NCI-H2081 treated with DMSO at 0.1 percent for 48 hours (cell line): ENCODE measurements around the gene OSBPL5.
"Not testable (repeated sequence)": the region's sequence is repeated elsewhere in the genome, so short reads cannot be mapped to it uniquely, and the experiment has no call there.

ENCODE experiments used
- DNase-seq: peaks from one replicate; lab custom pipeline; 2025; lab: John Stamatoyannopoulos, UW

The OSBPL5 gene

DNA sequence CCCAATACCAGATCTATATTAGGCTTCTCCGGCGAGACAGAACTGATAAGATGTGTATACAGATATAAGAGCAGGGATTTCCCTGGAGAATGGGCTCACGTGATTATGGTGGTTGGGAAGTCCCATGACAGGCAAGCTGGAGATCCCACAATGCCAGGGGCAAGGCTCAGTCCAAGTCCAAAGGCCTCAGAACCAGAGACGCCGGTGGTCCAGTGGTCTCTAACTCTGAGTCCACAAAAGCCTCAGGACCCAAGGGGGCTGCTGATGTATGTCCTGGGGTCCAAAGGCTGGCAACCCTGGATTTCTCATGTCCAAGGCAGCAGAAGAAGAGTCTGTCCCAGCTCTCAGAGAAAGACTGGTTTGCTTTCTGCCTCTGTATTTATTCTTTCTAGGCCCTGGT, 15.8 kb upstream of the OSBPL5 start:
- no peak for DNase-seq

DNA sequence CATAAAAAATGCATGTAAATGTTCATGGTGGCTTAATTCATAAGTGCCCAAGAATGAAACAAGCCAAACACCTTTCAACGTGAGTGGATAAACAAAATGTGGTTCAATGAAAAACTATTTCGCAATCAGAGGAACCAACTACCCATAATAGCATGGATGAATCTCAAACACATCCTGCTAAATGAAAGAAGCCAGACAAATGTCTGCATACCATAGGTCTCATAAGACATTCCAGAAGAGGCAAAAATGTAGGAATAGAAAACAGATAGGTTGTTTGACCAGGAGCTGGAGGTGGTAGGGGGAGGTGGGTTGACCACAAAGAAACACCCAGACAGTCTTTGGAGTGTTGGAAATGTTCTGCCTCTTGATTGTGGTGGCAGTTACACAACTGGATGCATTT, 13.2 kb upstream of the OSBPL5 start:
- DNase-seq, result no peak

DNA sequence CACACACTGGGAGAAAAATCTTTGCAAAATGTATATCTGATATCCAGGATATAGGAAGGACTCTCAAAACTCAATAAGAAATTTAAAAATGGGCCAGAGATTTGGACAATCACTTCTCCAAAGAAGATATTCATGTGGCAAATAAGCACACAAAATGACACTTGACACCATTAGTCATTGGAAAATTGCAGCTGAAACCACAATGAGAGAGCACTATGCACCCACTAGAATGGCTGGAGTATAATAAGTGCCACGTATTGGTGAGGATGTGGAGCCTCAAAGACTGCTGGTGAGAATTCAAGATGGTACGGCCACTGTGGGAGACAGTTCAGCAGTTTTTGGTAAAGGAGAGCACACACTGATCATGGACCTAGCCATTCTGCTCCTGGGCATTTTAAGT, 12.8 kb upstream of the OSBPL5 start:
- no peak for DNase-seq

DNA sequence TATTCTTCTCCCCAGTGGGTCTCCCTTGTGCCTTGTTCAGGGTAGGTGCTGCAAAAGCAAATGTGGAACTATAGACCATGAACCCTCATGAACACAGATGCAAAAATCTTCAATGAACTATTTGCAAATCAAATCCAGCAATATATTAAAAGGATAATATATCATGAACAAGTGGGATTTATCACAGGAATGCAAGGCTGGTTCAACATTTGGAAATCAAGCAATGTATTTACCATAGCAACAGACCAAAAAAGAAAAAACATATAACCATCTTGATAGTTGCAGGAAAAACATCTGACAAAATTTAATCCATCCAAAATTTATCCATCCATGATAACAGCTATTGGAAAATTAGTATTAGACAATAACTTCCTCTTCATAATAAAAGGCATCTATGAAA, 11.4 kb upstream of the OSBPL5 start:
- DNase-seq, result no peak

DNA sequence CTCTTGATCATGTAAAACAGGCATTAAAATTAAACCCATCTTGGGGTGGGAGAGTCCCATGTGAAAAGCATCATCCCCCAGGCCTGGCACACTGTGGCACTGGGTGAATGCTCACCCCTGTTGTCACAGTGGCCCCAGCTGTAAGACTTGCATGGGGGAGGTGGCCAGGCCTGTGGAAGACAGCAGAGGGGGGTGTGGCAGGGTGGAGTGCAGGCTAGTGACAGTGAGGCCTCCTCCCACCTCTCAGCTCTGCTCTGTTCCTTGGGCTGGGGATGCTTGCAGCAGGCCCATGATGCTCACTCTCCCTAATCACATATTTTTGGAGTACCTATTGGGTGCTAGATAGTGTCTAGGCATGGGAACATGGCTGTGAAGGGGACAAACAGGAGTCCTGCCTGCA, 10.1 kb upstream of the OSBPL5 start:
- no peak for DNase-seq

DNA sequence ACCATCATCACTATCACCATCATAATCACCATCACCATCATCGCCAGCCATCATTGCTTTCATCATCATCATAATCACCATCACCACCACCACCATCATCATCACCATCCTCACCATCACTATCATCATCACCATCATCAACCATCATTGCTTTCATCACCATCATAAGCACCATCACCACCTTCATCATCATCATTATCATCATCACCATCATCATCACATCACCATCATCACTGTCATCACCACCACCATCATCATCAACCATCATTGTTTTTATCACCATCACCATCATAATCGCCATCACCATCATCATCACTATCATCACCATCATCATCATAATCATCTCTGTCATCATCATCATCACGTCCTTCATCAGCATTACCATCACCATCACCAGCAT, 9.3 kb upstream of the OSBPL5 start:
- no peak for DNase-seq

DNA sequence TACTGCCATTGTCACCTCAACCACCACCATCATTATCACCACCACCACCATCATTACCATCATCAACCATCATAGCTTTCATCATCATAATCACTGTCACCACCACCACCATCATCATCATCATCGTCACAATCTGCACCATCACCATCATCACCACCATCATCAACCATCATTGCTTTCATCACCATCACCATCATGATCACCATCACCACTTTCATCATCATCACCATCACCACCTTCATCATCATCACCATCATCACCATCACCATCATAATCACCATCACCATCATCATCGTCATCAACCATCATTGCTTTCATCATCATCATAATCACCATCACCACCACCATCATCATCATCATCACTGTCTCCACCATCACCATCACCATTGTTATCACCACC, 8.7 kb upstream of the OSBPL5 start:
- no peak for DNase-seq

DNA sequence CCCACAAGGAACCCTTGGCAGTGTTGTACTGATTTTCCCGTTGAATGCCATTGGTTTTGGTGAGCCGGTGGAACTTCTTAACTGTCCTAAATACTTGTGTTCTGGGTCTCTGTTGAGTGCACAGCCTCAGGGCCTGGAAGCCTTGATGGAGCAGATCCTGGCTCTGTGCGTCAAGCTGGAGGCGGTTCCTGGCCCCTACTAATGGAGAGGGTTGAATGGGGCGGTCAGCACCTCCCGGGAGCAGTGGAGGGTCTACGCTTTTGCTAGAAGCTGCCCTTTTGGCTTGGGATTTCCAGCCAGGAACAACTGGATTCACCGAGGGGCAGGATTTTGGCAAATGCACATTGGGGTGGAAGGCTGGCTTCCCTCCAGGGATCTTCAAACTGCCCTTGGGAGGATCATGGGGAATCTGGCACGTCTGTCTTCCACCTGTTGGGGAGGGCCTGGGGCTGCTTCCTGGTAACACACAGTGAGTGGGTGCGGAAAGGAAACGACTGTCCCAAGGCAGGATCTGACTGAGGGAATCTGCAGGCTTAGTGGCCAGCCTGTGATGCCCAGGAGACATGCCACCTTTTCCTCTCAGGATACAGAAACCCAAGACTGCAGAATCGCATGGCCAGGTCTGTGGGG, 6.9 kb upstream of the OSBPL5 start:
- DNase-seq, result no peak

DNA sequence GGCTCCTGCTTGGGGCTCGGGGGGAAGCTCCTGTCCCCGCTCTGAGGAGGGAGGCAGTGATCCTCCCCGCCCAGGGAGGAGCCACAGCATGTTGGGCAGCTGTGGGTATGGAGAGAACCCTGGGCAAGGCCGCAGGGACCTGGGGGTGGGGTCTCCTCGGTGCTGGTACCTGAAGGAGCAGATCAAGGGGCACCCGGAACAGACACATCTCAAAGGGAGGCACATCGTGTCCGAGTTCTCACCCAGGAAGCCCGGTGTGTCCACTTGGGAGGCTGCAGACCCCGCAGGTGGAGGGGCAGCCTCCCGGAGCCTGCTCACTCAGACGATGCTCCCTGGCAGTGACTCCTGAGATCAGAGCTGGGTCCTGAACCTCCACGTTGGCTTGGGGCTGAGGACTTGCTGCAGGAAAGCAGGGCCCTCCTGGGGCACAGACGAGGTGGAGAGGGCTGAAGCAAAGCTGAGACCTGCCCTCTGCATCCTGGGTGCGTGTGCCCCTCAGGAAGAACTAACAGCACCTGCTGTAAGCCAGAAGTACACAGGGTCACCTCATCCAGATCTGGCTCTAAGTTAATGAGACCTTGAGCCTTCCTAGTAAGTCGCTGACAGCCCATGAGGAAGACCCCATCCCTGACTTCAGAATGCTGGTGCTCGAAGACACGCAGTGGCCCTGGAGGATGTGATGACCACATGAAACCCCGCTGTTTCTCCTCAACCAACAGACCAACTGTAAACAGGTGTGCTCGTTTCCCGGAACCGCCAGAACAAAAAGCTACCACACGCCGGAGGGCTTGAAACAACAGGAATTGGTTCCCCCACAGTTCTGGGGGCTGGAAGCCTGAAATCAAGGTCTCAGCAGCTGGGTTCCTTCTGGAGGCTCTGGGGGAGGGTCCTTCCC, 5.9 kb upstream of the OSBPL5 start:
- DNase-seq, result no peak

DNA sequence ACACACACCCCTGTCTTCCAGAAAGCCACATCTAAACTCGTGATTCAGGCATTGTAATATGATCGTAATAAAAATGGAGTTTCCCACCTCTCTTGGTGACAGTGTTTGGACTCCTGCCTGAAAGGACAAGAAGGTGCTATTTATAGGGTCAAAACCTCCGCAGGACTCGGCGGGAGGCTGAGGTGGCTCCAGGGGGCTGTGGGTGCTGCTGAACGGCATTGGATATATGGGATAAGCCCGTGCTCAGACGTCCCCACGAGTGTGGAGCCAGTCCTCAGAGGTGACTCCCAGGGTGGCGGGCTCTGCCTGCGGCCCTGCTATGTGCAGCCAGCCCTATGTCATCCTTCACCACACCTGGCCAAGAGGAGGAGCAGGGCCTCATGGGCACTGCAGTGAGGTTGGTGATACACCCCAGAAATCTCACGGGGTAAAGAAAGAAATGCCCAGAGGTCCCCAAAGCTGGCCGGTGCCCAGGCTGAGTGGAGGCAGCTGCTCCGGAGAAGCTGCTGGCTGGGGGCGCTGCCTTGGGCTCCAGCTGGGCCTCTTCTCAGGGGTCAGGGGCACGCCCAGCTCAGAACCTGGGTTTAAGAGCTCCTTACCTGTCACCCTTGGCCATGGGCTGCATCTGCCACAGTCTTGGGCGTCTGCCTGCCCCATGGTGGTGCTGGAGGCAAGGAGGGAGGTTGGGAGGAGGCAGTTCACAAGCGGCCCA, 5.1 kb upstream of the OSBPL5 start:
- DNase-seq, result no peak

DNA sequence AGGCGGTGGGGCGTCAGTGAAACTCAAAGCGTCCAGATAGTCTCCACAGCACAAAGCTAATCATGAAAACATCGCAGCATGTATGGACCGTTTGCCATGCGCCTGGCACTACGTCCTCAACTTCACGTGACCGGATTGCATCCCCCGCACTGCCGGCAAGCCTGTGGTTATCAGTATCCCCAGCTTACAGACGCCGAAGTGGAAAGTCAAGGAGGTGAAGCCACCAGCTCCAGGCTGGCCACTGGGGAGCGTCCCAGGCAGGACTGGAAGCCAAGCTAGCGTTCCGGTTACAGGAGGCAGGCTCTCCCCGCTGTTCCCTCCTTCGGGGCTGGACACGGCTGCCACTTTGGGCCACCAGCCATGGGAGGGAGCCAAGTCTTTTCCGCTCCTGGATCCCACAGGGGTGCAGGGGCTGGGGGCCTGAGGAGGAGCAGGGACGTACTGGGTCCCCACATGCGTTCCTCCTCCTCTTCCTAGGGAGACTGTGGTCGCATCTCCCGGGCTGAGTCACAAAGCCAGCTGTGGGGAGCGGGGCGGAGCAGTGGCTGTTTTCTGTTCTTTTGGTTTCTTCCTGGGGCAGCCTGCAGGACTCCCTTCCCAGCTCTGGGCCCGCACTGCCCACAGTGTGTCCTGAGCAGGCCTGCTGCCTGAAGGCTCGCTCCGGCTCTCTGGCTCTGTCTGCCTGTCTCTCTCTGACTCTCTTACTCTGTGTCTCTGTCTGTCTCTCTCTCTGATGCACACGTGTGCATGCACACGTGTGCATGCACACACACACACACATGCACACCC, 4.3 kb upstream of the OSBPL5 start:
- DNase-seq, result no peak

DNA sequence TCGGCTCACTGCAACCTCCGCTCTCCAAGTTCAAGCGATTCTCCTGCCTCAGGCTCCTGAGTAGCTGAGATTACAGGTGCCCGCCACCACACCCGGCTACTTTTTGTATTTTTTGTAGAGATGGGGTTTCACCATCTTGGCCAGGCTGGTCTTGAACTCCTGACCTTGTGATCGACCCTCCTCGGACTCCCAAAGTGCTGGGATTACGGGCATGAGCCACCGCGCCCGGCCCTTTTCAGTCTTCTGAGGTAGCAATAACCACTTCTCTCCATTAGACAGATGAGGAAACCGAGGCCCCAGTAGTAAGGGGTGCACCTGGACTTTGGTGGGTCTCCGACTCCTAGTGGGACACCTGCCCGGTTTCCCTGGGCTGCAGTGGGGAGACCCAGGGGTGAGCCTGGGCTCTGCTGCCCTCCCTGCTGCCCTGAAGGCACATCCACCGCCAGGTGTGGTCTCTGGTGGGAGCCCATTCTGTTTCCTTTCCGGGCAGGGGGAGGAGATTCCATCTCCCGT, 3.7 kb upstream of the OSBPL5 start:
- DNase-seq, result not testable (repeated sequence)

DNA sequence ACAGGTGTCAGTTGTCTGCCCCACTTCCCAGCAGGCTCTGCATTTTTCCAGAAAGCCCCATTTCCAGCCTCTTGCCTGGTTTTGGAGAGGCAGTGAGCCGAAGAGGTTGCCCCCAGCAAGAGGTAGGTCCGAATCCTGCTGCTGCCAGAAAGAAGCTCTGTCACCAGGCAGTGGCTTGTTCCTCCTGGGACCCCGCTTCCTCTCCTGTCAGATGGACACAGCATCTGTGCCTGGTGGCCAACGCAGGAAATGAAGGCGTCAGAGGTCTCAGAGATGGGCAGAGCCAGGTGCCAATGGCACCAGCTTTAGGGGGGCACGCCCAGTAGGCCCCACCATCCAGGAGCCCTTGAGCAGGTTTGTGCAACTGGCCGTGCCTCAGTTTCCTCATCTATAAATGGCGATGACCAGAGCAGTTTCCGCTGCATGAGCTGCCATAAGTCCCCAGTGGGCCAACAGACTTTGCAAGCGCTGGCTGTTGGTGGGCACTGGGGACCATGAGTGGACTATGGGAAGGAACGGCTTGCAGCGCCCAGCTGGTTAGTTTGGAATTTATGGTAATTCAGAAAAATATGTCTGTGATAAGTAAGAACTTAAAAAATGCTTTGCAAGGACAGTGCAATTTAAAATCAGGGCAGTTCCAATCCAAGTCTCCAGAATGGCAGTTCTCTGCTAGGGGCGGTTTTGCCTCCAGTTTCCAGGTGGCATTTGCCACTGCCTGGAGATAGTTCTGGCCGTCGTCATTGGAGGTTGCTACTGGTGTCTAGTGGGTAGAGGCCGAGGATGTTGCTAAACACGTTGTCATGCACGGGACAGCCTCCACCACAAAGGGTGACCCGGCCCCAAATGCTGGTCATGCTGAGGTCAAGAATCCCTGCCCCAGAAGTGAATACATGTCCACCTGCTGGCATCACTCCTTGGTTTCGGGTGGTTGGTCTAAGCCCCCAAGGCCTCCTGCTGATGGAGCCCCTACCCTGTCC, 2.3 kb upstream of the OSBPL5 start:
- DNase-seq, result no peak

DNA sequence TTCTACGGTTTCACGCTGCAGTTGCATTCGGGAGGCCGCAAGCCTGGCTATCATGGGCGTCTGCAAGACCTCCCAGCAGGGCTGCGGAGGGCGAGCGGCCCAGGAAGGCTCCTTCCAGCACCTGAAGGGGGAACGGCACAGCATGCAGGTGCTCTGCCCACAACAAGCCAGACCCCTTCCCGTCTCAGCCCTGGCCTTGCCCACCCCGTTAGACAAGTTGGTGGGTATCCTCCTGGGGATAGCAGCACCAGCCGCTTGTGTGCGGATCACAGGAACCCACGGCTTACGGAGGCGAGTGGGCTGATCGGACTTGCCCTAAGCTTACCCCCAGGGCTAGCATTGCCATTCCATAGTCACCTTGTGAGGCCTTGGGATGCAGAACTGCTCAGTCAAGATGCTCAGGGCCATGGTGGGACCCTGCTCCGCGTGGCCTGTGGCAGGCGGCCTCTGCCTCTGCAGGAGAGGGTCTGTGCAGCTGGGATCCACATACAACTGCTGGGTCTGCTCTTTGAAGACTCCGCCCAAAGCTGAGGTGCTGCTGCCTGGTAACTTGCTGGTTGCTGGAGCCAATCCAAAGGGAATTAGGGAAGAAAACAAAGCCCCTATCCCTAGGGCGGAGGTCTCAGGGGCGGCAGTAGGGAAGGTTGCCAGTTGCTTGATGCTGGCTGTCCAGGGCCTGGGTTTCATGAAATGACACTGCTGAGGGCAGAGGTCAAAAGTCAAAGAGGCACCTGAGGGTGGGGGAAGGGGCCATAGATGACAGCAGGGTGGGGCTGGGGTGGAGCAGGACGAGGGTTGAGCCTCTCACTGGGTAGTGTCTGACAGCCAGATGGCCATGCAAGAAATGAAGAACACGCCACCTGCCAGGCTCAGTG, 1.4 kb upstream of the OSBPL5 start:
- DNase-seq, result no peak

DNA sequence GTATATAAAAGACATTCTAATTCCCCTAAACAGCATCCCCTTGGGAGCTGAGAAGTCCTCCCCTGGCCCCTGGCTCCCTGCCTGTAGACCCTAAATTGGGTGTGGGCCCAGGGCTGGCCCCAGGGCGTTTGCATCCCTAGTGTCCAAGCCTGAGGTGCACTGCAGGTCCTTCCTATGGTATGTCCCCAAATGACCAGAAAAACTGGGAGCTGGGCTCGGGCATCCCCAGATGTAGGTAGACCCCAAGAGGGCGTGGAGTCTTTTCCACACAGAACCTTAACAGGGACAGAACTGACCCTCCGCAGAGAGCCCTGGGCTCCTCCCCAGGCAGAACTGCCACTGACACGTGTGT, 782 bp upstream of the OSBPL5 start:
- no peak for DNase-seq

DNA sequence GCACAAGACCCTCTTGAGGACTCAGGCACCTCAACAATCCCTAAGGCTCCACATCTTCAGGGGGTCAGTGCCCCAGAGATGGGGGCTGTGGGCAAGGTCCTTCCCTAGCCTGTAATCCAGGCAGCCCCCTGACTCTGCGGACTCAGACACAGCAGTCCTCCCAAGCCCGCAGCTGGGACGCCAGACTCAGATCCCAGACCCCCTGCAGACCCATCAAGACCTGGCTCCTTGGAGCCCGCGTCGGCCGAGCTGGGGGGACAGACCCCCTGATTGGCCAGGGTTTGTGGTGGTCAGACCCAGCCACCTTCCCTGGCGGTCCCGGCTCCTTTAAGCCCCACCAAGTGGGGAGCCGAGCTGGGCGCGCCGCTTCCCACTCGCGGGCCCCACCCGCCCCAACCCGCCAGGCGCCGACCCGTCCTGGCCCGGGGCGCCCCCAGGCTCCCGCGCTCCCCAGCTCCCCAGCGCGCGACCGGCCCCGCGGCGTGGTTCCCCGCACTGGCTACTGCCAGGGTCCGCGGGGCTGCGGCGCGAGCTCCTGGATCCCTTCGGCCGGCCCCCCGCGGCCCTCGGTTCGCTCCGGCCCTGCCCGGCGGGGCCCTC, 458 bp downstream of the OSBPL5 start:
- no peak for DNase-seq

DNA sequence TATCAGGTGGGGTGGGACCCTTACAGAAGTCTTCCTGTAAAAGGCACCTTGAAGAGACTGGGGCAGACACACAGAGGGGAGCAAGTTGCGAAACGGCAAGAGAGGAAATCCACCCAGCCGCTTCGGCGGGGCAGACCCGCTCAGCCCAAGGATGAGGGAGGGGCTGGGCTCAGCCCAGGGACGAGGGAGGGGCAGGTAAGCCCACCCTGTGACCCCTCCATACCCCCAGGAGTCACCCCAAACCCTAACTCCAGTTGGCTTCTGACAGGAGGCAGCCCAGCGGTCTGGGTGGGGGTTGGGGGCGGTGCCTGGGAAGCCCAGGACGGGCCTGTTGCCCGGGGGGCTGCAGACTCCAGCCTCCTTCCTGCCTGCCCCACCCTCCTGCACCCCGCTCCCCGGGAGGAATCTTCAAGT, 965 bp downstream of the OSBPL5 start:
- no peak for DNase-seq

DNA sequence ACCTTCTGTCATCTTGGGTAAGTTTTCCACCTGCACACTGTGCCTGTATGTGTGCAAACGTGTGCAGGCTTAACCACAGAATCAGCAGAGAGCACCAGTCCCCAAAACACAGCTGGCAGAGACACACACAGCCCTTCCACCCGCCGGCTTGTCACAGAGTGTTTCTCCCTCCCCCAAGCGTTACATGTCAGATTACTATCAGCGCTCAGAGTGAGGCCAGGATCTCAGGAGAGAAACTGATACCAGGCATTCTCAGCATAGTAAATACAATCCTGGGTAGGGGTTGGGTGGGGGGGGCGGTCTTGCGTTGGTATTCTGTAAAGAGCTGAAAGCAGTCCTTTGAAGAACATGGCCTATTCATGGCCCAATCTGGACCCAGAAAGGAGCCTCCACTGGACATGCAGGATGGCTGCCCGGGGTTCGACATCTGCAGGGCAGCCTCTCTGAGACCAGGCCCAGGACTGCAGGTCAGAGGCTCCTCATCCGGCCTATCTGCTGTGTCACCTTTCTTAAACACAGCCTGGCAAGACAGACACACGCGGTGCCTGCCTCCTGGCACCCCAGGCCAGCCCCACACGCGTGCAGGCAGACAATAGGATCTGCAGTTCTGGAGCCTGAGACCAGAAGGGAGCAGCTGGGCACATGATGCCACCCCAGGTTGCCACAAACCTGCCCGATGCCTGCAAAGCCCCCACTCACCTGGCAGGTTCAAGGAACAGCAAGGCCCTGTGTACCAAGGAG, 1.7 kb downstream of the OSBPL5 start:
- no peak for DNase-seq
